HEK293 (cell line): Measurements from ENCODE around the gene YDJC.

ENCODE experiments used
- CTCF ChIA-PET: fragments of 350-600 bp; formaldehyde crosslinking; extraction: SDS; loops from one replicate; lab custom pipeline; 2021; ENCODE audit warnings: antibody characterized with exemption; lab: Yijun Ruan, JAX
- POLR2A ChIA-PET: fragments of 300-600 bp; formaldehyde crosslinking; extraction: SDS; loops from one replicate; lab custom pipeline; 2020; ENCODE audit warnings: antibody characterized with exemption, inconsistent platforms; lab: Yijun Ruan, JAX
- H3K27ac ChIP-seq: fragments of 200-500 bp; sonication (Bioruptor generic); 2 replicates; pipeline ENCODE4 v1.5.1; 2014; ENCODE audit warnings: low read depth, low read length, control low read depth, inconsistent platforms; ENCODE audit errors: extremely low read depth
- H3K36me3 ChIP-seq, 2 experiments: fragments of 200-500 bp in 1 of 2; sonication (Bioruptor generic) in 1 of 2; 1 replicate in 1 of 2; 2 replicates in 1 of 2; pipeline ENCODE4 v1.5.1; 2014 to 2017; ENCODE audit warnings: inconsistent platforms in 2 of 2, low read length in 2 of 2; ENCODE audit not compliant: control insufficient read depth in 2 of 2, insufficient read depth in 1 of 2
- H3K4me1 ChIP-seq: fragments of 200-500 bp; sonication (Bioruptor generic); 2 replicates; pipeline ENCODE4 v1.5.1; 2014; ENCODE audit warnings: mild to moderate bottlenecking, low read length, inconsistent platforms; ENCODE audit not compliant: control insufficient read depth, insufficient read depth
- H3K4me3 ChIP-seq: 2 replicates; pipeline ENCODE4 v1.5.1; 2011; ENCODE audit warnings: low read depth, mild to moderate bottlenecking, control low read depth, low read length, moderate library complexity
- H3K9me3 ChIP-seq: fragments of 200-500 bp; sonication (Bioruptor generic); 2 replicates; pipeline ENCODE4 v1.5.1; 2014; ENCODE audit warnings: low read depth, low read length, inconsistent platforms; ENCODE audit not compliant: control insufficient read depth, insufficient read depth
- GLI4 ChIP-seq: fragments of 450-650 bp; formaldehyde crosslinking; IDR thresholded peaks from 2 replicates; pipeline ENCODE4 v1.5.1; 2016; ENCODE audit warnings: missing biosample characterization, missing genetic modification characterization
- KLF17 ChIP-seq: fragments of 450-650 bp; formaldehyde crosslinking; IDR thresholded peaks from 2 replicates; pipeline ENCODE4 v1.5.1; 2016; ENCODE audit warnings: missing biosample characterization, missing genetic modification characterization
- KLF8 ChIP-seq: fragments of 450-650 bp; formaldehyde crosslinking; IDR thresholded peaks from 2 replicates; pipeline ENCODE4 v1.5.1; 2016; ENCODE audit warnings: missing biosample characterization, missing genetic modification characterization
- SP3 ChIP-seq: fragments of 450-650 bp; formaldehyde crosslinking; IDR thresholded peaks from 2 replicates; pipeline ENCODE4 v1.5.1; 2016; ENCODE audit warnings: missing biosample characterization, missing genetic modification characterization
- ZBTB10 ChIP-seq: fragments of 450-650 bp; formaldehyde crosslinking; IDR thresholded peaks from 2 replicates; pipeline ENCODE4 v1.5.1; 2016; ENCODE audit warnings: missing biosample characterization, missing genetic modification characterization
- ZBTB11 ChIP-seq: fragments of 450-650 bp; formaldehyde crosslinking; conservative IDR thresholded peaks from 2 replicates; pipeline ENCODE4 v1.5.1; 2016; ENCODE audit warnings: low read depth, missing biosample characterization, missing genetic modification characterization
- ZNF18 ChIP-seq: fragments of 450-650 bp; formaldehyde crosslinking; IDR thresholded peaks from 2 replicates; pipeline ENCODE4 v1.5.1; 2016; ENCODE audit warnings: missing biosample characterization, missing genetic modification characterization
- ZNF2 ChIP-seq: fragments of 450-650 bp; formaldehyde crosslinking; IDR thresholded peaks from 2 replicates; pipeline ENCODE4 v1.5.1; 2016; ENCODE audit warnings: missing biosample characterization, missing genetic modification characterization
- ZNF211 ChIP-seq: fragments of 450-650 bp; formaldehyde crosslinking; IDR thresholded peaks from 2 replicates; pipeline ENCODE4 v1.5.1; 2016; ENCODE audit warnings: low read depth, missing biosample characterization, missing genetic modification characterization
- ZNF362 ChIP-seq: fragments of 450-650 bp; formaldehyde crosslinking; IDR thresholded peaks from 2 replicates; pipeline ENCODE4 v1.5.1; 2016; ENCODE audit warnings: missing biosample characterization, missing genetic modification characterization
- ZNF37A ChIP-seq: fragments of 450-650 bp; IDR thresholded peaks from 2 replicates; pipeline ENCODE4 v1.5.1; 2018; ENCODE audit warnings: missing biosample characterization, missing genetic modification characterization
- ZNF518A ChIP-seq: fragments of 450-650 bp; formaldehyde crosslinking; conservative IDR thresholded peaks from 2 replicates; pipeline ENCODE4 v1.5.1; 2016; ENCODE audit warnings: low read depth, missing biosample characterization, missing genetic modification characterization
- ZNF521 ChIP-seq: fragments of 450-650 bp; formaldehyde crosslinking; IDR thresholded peaks from 2 replicates; pipeline ENCODE4 v1.5.1; 2017; ENCODE audit warnings: missing biosample characterization, mild to moderate bottlenecking, missing genetic modification characterization
- ZNF549 ChIP-seq: fragments of 450-650 bp; IDR thresholded peaks from 2 replicates; pipeline ENCODE4 v1.5.1; 2018; ENCODE audit warnings: missing biosample characterization, missing genetic modification characterization, mild to moderate bottlenecking, inconsistent platforms, moderate library complexity
- ZNF560 ChIP-seq: fragments of 450-650 bp; formaldehyde crosslinking; IDR thresholded peaks from 2 replicates; pipeline ENCODE4 v1.5.1; 2017; ENCODE audit warnings: missing biosample characterization, missing genetic modification characterization, borderline replicate concordance
- ZNF610 ChIP-seq: fragments of 450-650 bp; formaldehyde crosslinking; IDR thresholded peaks from 2 replicates; pipeline ENCODE4 v1.5.1; 2016; ENCODE audit warnings: missing biosample characterization, missing genetic modification characterization, borderline replicate concordance
- ZNF626 ChIP-seq: fragments of 450-650 bp; sonication (Bioruptor Pico); formaldehyde crosslinking; IDR thresholded peaks from 2 replicates; pipeline ENCODE4 v1.5.1; 2018; ENCODE audit warnings: missing biosample characterization, missing genetic modification characterization, inconsistent platforms
- ZSCAN18 ChIP-seq: fragments of 450-650 bp; formaldehyde crosslinking; IDR thresholded peaks from 2 replicates; pipeline ENCODE4 v1.5.1; 2016; ENCODE audit warnings: missing biosample characterization, missing genetic modification characterization
- ZSCAN30 ChIP-seq: fragments of 450-650 bp; IDR thresholded peaks from 2 replicates; pipeline ENCODE4 v1.5.1; 2018; ENCODE audit warnings: missing biosample characterization, mild to moderate bottlenecking, missing genetic modification characterization, moderate library complexity

The YDJC gene

GRCh38 chr22:21603973-21604372, 25.8 kb downstream of the YDJC start:
- Histone ChIP-seq H3K9me3 (no peaks in the 10 kb centered on the region), H3K4me1 (no peaks in the 10 kb centered on the region), H3K4me3 (no peak overlapping the region), H3K36me3 (peaks cover 0 to 27% of the 10 kb centered on the region in 2 experiments; a peak in 2 of 3 replicates), H3K27ac (no peak overlapping the region)
- CTCF ChIA-PET, result interaction anchor here (0.7 to 3.9 kb wide), 4 partner anchors 11 to 43 kb away, joined by 3 to 11 read pairs (median 3); no protein-coding TSS in a partner anchor
- POLR2A ChIA-PET, result interaction anchor here (0.5 to 0.6 kb wide), 3 partner anchors 12 to 19 kb away, joined by 3 to 6 read pairs (median 3); no protein-coding TSS in a partner anchor
- TF ChIP-seq ZSCAN18 (no peak), ZNF37A (tag by site-specific recombination) (no peak), KLF8 (tag by site-specific recombination) (no peak), ZNF362 (tag by site-specific recombination) (no peak), ZNF626 (tag by site-specific recombination) (no peak), ZNF211 (tag by site-specific recombination) (no peak), ZNF521 (tag by site-specific recombination) (no peak), ZNF610 (tag by site-specific recombination) (no peak), SP3 (tag by site-specific recombination) (no peak), ZNF518A (tag by site-specific recombination) (no peak), KLF17 (tag by site-specific recombination) (no peak), GLI4 (no peak), ZNF2 (tag by site-specific recombination) (no peak), ZBTB11 (tag by site-specific recombination) (no peak), ZNF549 (tag by site-specific recombination) (no peak), ZSCAN30 (tag by site-specific recombination) (no peak), ZNF18 (tag by site-specific recombination) (no peak), ZBTB10 (tag by site-specific recombination) (no peak), ZNF560 (tag by site-specific recombination) (no peak)
